WTC11 (cell line): ENCODE results near the gene RPUSD3.

ENCODE experiments used
- ATF1 ChIP-seq: sonication (generic); formaldehyde crosslinking; IDR thresholded peaks from 2 replicates; pipeline ENCODE4 v1.8.1; 2023; ENCODE audit warnings: mild to moderate bottlenecking, moderate library complexity, missing genetic modification reagents
- CTCF ChIP-seq: fragments of 200-600 bp; IDR thresholded peaks from 2 replicates; pipeline ENCODE4 v1.8.0; 2022; ENCODE audit warnings: antibody characterized with exemption
- JUN ChIP-seq: sonication (generic); formaldehyde crosslinking; IDR thresholded peaks from 2 replicates; pipeline ENCODE4 v1.8.0; 2023; ENCODE audit warnings: mild to moderate bottlenecking, missing genetic modification reagents
- MAX ChIP-seq: sonication (generic); formaldehyde crosslinking; IDR thresholded peaks from 2 replicates; pipeline ENCODE4 v1.8.0; 2022; ENCODE audit warnings: mild to moderate bottlenecking, missing genetic modification reagents
- NR2C2 ChIP-seq: sonication (generic); formaldehyde crosslinking; IDR thresholded peaks from 2 replicates; pipeline ENCODE4 v1.8.0; 2022; ENCODE audit warnings: mild to moderate bottlenecking, missing genetic modification reagents
- SP1 ChIP-seq: sonication (generic); formaldehyde crosslinking; conservative IDR thresholded peaks from 2 replicates; pipeline ENCODE4 v1.8.1; 2022; ENCODE audit warnings: missing genetic modification reagents
- ZNF423 ChIP-seq: fragments of 250-450 bp; sonication (Bioruptor Pico); IDR thresholded peaks from 2 replicates; pipeline ENCODE4 v2.1.2; 2022; ENCODE audit warnings: mild to moderate bottlenecking, moderate library complexity

- TF ChIP-seq CTCF (no peak), NR2C2 (CRISPR knock-in tag) (no peak), ZNF423 (CRISPR knock-in tag) (no peak), ATF1 (CRISPR knock-in tag) (no peak), SP1 (no peak), JUN (CRISPR knock-in tag) (no peak), MAX (CRISPR knock-in tag) (no peak)
Measured at GRCh38 chr3:9810846-9811245, 33.0 kb downstream of the RPUSD3 start.
